HG03469 (cell line): ENCODE measurements around the gene PLEKHH3.
A peak's percentile ranks its signal among the peaks of the same experiment; 100 is the strongest.

Source experiments
- ATAC-seq: cut with Tn5 transposase; IDR thresholded peaks from one replicate; pipeline ENCODE4 v1.9.1; 2021; ENCODE audit warnings: mild to moderate bottlenecking, moderate library complexity, moderate number of reproducible peaks; ENCODE audit not compliant: unreplicated experiment

The PLEKHH3 gene, protein sequence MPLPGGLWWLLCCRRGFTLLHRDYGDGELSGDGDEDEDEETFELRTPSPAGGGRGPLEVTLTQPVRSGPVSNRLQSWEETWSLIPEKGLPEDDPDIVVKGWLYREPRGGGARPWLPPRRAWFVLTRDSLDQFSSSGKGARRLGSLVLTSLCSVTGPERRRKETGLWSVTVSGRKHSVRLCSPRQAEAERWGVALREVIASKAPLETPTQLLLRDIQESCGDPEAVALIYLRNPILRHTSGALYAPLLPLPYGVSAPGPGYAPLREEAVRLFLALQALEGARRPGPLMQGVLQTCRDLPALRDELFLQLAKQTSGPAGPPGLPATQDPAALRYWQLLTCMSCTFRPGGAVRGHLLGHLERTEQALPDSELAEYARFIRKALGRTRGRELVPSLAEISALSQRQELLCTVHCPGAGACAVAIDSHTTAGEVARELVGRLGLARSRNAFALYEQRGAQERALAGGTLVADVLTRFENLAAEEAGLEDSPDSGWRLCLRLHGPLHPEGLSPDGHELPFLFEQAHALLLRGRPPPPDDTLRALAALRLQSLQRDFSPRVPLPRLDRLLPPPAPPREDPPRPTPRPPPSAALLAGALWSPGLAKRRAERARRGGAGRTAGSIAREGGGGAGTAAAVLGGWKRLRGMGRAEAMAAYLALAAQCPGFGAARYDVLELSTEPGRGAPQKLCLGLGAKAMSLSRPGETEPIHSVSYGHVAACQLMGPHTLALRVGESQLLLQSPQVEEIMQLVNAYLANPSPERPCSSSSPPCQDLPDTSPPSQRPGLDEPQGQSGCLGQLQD

GRCh38 chr17:42676424-42677011 lies at the start of gene PLEKHH3:
Gene PLEKHH3 (minus strand): TSS chr17:42676994. CDS start chr17:42676563, 431 bp downstream.
- ATAC-seq = no peak

- no peak for ATAC-seq
Measured at GRCh38 chr17:42725143-42725542, 48.3 kb upstream of the PLEKHH3 start.

GRCh38 chr17:42723636-42724035 lies 46.8 kb upstream of the PLEKHH3 start:
- ATAC-seq = no peak

GRCh38 chr17:42720996-42721583 lies 44.3 kb upstream of the PLEKHH3 start:
- no peak for ATAC-seq

DNA sequence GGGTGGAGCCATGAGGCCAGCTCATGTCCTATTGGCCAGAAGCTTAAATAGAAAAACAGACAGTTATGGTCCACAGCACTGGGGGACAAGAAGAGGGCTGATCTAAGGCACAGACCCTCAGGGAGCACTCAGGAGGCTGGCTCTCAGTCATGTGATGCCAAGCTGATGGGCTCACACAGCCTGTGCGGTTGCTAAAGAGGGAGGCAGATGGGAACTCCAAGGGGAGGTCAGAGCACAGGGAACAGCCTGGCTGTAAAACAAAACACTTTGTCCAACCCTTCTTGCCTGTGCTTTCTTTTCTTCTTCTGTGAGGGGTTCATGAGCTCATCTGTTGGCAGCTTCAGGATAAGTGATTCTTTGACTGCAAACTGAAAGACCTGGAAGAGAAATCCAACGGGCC lies 32.8 kb upstream of the PLEKHH3 start:
- no peak for ATAC-seq

DNA sequence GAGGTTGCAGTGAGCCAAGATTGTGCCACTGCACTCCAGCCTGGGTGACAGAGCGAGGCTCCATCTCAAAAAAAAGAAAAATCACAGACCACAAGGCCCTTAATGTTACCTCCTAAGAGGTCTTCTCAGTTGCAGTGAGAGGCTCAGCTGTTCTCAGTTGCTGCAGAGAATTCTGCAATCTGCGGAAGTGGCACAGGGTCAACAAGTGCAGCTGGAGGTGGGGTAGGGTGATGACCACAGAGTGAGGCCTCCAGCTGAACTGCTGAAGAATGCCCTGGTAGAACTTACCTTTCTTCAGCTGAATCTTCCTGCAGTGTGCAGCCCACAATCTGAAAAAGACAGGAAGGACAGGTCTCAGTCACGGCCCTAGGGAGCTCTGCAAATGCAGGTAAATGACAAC lies 31.8 kb upstream of the PLEKHH3 start:
- ATAC-seq = no peak

GRCh38 chr17:42706732-42707131 lies 29.9 kb upstream of the PLEKHH3 start:
- ATAC-seq = no peak

- ATAC-seq = peak; percentile 58
Measured at GRCh38 chr17:42704837-42705494, 28.2 kb upstream of the PLEKHH3 start.

DNA sequence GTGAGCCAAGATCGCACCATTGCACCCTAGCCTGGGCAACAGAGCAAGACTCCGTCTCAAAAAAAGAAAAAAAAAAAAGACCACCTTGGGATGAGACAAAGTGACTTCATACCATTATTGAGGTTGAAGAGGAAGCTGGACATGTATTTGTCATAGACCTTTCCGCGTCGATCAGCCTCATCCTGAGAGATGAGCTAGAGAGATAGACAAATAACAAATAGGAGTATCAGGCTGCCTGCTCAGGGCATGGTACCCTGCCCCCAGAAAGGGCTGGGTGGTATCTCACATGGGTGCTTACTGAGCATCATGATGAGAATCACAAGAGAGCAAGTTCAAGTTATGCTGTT lies 27.7 kb upstream of the PLEKHH3 start:
- ATAC-seq = no peak

GRCh38 chr17:42702446-42702845 lies 25.7 kb upstream of the PLEKHH3 start:
- no peak for ATAC-seq

DNA sequence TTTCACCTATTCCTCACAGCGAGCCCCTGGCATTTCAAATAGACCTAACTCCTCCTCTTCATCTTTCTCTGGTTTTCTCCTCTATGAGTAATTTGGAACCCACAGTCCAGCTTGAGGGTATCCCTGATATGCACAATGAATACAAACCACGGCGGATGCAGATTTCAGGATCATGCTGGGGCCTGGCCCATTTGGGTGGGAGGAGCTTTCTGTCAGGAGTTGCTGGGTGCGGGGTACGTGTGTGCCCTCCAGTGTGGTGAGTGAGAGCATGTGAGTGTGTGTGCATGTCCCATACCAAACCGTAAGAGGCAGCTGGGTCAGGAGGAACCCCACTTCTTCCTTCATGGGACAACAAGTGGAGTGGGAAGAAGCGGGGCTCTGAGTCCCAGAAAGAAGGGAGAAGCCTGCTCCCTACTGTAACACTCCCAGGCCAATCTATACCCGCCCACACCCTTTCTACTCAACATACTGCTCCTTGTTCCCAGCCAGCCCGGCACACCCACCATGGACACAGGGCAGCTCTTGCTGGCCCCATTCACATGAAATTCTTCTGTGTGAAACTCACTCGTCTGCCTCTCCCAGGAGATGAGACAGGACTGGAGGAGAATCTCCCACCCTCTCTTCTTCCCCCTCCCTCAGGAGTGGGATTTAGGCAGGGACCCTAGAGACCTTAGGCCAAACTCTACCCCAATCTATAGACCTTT lies 23.9 kb upstream of the PLEKHH3 start:
- ATAC-seq = no peak

DNA sequence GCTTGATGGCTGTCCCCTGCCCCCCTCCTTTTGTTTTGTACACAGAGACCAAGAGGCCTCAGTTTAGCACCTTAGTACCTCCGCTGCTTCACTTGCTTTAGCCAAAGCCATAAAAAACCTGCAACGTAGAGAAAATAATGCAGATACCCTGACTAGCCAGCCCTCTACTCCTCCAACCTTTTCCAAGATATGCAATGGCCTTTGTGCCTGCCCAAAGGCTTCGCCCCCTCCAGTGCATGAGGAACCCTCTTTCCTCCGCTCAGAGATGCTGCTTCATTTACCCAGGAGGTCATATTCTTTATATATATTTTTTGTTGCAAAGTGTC lies 22.6 kb upstream of the PLEKHH3 start:
- no peak for ATAC-seq

- ATAC-seq = no peak
Measured at GRCh38 chr17:42698736-42699414, 22.1 kb upstream of the PLEKHH3 start.

DNA sequence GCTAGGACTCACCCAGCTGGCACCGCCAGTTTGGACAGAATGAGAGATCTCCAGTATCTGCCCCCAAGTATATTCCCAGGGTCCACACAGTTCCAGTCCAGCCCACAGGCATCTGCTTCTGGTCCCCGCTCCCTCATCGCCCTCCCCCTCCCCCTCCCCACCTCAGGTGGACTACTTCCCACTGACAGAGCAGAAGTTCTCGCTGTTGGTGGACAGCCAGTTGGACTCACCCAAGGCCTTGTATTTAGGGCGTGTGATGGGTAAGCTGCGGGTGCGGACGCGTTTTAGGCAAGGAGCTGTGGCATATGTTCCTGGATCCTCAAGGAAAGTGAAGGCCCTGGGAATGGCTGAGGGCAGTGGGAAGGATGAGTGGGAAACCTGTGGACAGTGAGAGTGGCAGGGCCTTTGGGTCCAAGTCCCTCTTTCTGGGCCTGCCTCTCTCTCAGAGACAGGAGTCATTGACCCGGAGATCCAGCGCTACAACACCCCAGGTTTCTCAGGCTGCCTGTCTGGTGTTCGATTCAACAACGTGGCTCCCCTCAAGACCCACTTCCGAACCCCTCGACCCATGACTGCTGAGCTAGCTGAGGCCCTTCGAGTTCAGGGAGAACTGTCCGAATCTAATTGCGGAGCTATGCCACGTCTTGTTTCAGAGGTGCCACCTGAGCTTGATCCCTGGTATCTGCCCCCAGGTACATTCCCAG lies 20.5 kb upstream of the PLEKHH3 start:
- ATAC-seq = no peak

- ATAC-seq = no peak
Measured at GRCh38 chr17:42695500-42695899, 18.7 kb upstream of the PLEKHH3 start.

GRCh38 chr17:42694524-42694923 lies 17.7 kb upstream of the PLEKHH3 start:
- ATAC-seq = no peak

DNA sequence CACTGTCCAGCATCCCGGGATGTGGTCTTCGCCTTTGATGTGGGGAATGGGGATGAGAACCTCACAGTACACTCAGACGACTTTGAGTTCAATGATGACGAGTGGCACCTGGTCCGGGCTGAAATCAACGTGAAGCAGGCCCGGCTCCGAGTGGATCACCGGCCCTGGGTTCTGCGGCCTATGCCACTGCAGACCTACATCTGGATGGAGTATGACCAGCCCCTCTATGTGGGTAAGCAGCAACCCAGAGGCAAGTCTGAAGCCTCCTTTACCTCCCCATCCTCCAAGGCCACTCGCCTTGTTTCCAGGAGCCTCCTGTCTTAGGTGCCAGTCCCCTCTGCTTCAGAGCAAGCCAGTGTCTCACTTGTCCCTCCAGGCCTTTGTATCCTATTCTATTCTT lies 15.7 kb upstream of the PLEKHH3 start:
- no peak for ATAC-seq

GRCh38 chr17:42691021-42691545 lies 14.3 kb upstream of the PLEKHH3 start:
- ATAC-seq = no peak

DNA sequence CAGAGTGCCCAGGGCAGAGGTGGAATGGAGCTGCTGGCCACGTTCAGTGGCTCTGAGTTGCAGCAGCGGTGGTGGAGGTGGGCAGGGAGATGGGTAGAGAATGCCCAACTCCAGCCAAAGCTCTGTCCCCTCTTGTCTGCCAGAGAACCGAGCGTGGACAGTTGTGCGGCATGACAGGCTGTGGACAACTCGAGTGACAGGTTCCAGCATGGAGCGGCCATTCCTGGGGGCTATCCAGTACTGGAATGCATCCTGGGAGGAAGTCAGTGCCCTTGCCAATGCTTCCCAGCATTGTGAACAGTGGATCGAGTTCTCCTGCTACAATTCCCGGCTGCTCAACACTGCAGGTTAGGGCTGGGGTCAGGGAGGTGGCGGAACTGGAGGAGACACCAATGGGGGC lies 13.8 kb upstream of the PLEKHH3 start:
- no peak for ATAC-seq
